SJCRH30 (cell line): Measurements from ENCODE around the gene HCFC1R1. TPM values are rescaled to one million over a fixed set of nuclear protein-coding genes. Genes with fewer than 3 reads are reported as not detected.

Experiments
- DNase-seq, 2 experiments: peaks; one replicate each; pipeline ENCODE4 v3.0.0-alpha.2; 2015 to 2020
- H3K27ac ChIP-seq: fragments of 250-450 bp; sonication (Bioruptor Pico); 2 replicates; pipeline ENCODE4 v1.5.1; 2020; ENCODE audit warnings: mild to moderate bottlenecking, moderate library complexity
- H3K27me3 ChIP-seq: fragments of 250-450 bp; sonication (Bioruptor Pico); 2 replicates; pipeline ENCODE4 v1.5.1; 2020; ENCODE audit warnings: mild to moderate bottlenecking, moderate library complexity
- H3K36me3 ChIP-seq: fragments of 250-450 bp; sonication (Bioruptor Pico); 2 replicates; pipeline ENCODE4 v1.5.1; 2020; ENCODE audit warnings: mild to moderate bottlenecking, moderate library complexity
- H3K4me1 ChIP-seq: fragments of 250-450 bp; sonication (Bioruptor Pico); 2 replicates; pipeline ENCODE4 v1.5.1; 2020; ENCODE audit warnings: mild to moderate bottlenecking, moderate library complexity
- H3K4me3 ChIP-seq: fragments of 250-450 bp; sonication (Bioruptor Pico); 2 replicates; pipeline ENCODE4 v1.5.1; 2020; ENCODE audit warnings: mild to moderate bottlenecking, moderate library complexity
- H3K9me3 ChIP-seq: fragments of 250-450 bp; sonication (Bioruptor Pico); replicated peaks from 2 replicates; pipeline ENCODE4 v1.5.1; 2020; ENCODE audit warnings: mild to moderate bottlenecking, moderate library complexity
- total RNA-seq: library from RNA; depleted of rRNA; stranded (reverse); fragments of >200 nt; shearing (Covaris generic); gene quantifications from 2 replicates; pipeline ENCODE4 v1.2.3, GENCODE V29; 2014; rRNA removed

Gene HCFC1R1
- total RNA-seq, 1 experiment from 2014 or later = 18.9 TPM

GRCh38 chr16:2976673-2977072, 47.1 kb downstream of the HCFC1R1 start:
- no peak overlapping the region for H3K4me3 ChIP-seq
- DNase-seq = no peak
- H3K27ac ChIP-seq = no peak overlapping the region
- H3K36me3 ChIP-seq = peaks cover 30% of the 10 kb centered on the region
- peaks cover 6% of the 10 kb centered on the region for H3K4me1 ChIP-seq
- H3K9me3 ChIP-seq = no peaks in the 10 kb centered on the region
- H3K27me3 ChIP-seq = no peaks in the 10 kb centered on the region

GRCh38 chr16:2976201-2976600, 47.5 kb downstream of the HCFC1R1 start:
- Histone ChIP-seq H3K36me3 (peaks cover 30% of the 10 kb centered on the region), H3K4me3 (no peak overlapping the region), H3K27me3 (no peaks in the 10 kb centered on the region), H3K9me3 (no peaks in the 10 kb centered on the region), H3K4me1 (peaks cover 3% of the 10 kb centered on the region), H3K27ac (no peak overlapping the region)
- DNase-seq = no peak

- Histone ChIP-seq H3K4me1 (peaks cover 6% of the 10 kb centered on the region; the same call in 1 of the 2 replicates), H3K27me3 (no peaks in the 10 kb centered on the region), H3K36me3 (peaks cover 30% of the 10 kb centered on the region), H3K9me3 (no peaks in the 10 kb centered on the region), H3K27ac (no peak overlapping the region), H3K4me3 (no peak overlapping the region)
- no peak for DNase-seq
These were observed 48.5 kb downstream of the HCFC1R1 start for GRCh38 chr16:2975161-2975795.

DNA sequence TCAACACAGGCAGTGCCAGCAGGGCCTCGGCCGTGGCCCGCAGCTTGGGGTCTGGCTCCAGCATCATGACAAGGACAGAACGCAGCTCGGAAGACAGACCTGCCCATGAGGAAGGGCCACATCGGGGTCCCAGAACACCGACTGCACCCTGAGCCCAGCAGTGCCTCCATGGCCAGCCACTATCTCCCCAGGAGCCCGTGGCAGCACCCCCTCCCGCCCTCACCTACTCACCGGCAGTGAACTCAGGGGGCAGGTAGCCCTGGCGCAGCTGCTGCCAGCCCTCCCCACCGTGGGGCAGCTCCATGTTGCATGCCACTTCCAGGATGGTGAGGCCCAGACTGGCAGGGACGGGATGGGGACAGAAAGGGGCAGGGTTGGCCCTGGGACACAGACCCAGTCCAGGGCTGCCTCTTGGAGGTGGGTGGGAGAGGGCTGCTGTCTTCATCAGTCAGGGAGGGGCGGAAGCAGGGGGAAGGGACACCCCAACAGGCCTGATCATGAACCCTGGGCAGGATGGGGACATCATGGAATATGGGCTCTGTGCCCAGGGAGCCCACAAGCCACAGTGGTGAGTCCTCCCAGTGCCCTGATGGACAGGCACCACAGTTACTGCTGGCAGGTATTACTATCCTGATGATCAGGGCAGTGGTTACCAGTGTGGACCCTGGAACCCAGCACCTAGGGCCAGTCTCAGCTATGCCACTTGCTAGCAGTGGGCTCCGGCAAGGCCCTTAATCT, 49.3 kb downstream of the HCFC1R1 start:
- Histone ChIP-seq H3K4me3 (no peak overlapping the region), H3K27ac (no peak overlapping the region), H3K9me3 (no peaks in the 10 kb centered on the region), H3K36me3 (peaks cover 30% of the 10 kb centered on the region), H3K4me1 (peaks cover 6% of the 10 kb centered on the region; the same call in 1 of the 2 replicates), H3K27me3 (no peaks in the 10 kb centered on the region)
- no peak for DNase-seq

- Histone ChIP-seq H3K4me1 (peaks cover 6% of the 10 kb centered on the region; the same call in 1 of the 2 replicates), H3K9me3 (no peaks in the 10 kb centered on the region), H3K27ac (no peak overlapping the region), H3K4me3 (no peak overlapping the region), H3K27me3 (no peaks in the 10 kb centered on the region), H3K36me3 (peaks cover 30% of the 10 kb centered on the region)
- DNase-seq = no peak
These were observed 50.0 kb downstream of the HCFC1R1 start for GRCh38 chr16:2973605-2974318.

GRCh38 chr16:2973093-2973492, 50.6 kb downstream of the HCFC1R1 start:
- Histone ChIP-seq H3K4me1 (peaks cover 6% of the 10 kb centered on the region; the same call in 1 of the 2 replicates), H3K27me3 (no peaks in the 10 kb centered on the region), H3K36me3 (peaks cover 28% of the 10 kb centered on the region), H3K9me3 (no peaks in the 10 kb centered on the region), H3K4me3 (no peak overlapping the region), H3K27ac (no peak overlapping the region)
- no peak for DNase-seq

Other genes with a start within 250 kb of the HCFC1R1 start
- gene ELOB, start 246.7 kb downstream of the HCFC1R1 start, total RNA-seq = 90.5 and 119 TPM in 2 replicates
- not detected in 2 replicates for gene PRSS33, start 236.4 kb downstream of the HCFC1R1 start, total RNA-seq
- not detected in 2 replicates for gene PRSS41, start 225.5 kb downstream of the HCFC1R1 start, total RNA-seq
- gene PRSS21, start 206.7 kb downstream of the HCFC1R1 start, total RNA-seq = not detected in 2 replicates
- not detected in 2 replicates for gene ZG16B, start 193.6 kb downstream of the HCFC1R1 start, total RNA-seq
- not detected in 2 replicates for gene PRSS22, start 165.8 kb downstream of the HCFC1R1 start, total RNA-seq
- 35.4 and 40.6 TPM in 2 replicates for gene FLYWCH2, start 140.7 kb downstream of the HCFC1R1 start, total RNA-seq
- 9.1 and 9.7 TPM in 2 replicates for gene FLYWCH1, start 112.0 kb downstream of the HCFC1R1 start, total RNA-seq
- gene KREMEN2, start 59.7 kb downstream of the HCFC1R1 start, total RNA-seq = 13.8 and 14.9 TPM in 2 replicates
- 28.1 and 34.1 TPM in 2 replicates for gene PAQR4, start 54.6 kb downstream of the HCFC1R1 start, total RNA-seq
- 34.8 and 45.8 TPM in 2 replicates for gene PKMYT1, start 43.5 kb downstream of the HCFC1R1 start, total RNA-seq
- gene CLDN9, start 11.0 kb downstream of the HCFC1R1 start, total RNA-seq = not detected in 2 replicates
- gene CLDN6, start 5.8 kb downstream of the HCFC1R1 start, total RNA-seq = not detected in 2 replicates
- gene TNFRSF12A, start 3.6 kb downstream of the HCFC1R1 start, total RNA-seq = 29.0 and 32.1 TPM in 2 replicates
- gene THOC6, start 93 bp upstream of the HCFC1R1 start, total RNA-seq = 25.5 and 29.4 TPM in 2 replicates
- not detected in 2 replicates for gene BICDL2, start 13.0 kb upstream of the HCFC1R1 start, total RNA-seq
- gene MMP25, start 22.6 kb upstream of the HCFC1R1 start, total RNA-seq = 0.06 and 0.13 TPM in 2 replicates
- gene IL32, start 41.7 kb upstream of the HCFC1R1 start, total RNA-seq = 158 and 177 TPM in 2 replicates
- gene ZSCAN10, start 75.4 kb upstream of the HCFC1R1 start, total RNA-seq = 0.73 and 0.76 TPM in 2 replicates
- gene ZNF205, start 88.6 kb upstream of the HCFC1R1 start, total RNA-seq = 12.9 and 13.7 TPM in 2 replicates
- 2.5 and 3.0 TPM in 2 replicates for gene ZNF213, start 111.1 kb upstream of the HCFC1R1 start, total RNA-seq
- gene OR1F1, start 164.3 kb upstream of the HCFC1R1 start, total RNA-seq = 0.47 TPM in 1 of 2 replicates, not detected in the other
- gene ZNF200, start 211.2 kb upstream of the HCFC1R1 start, total RNA-seq = 16.1 and 17.6 TPM in 2 replicates
- not detected in 2 replicates for gene MEFV, start 232.7 kb upstream of the HCFC1R1 start, total RNA-seq